Immature natural killer cell (primary cell): Measurements from ENCODE around the gene FANCB. TPM values are rescaled to one million over a fixed set of nuclear protein-coding genes. Genes with fewer than 3 reads are reported as not detected.

Experiments used
- DNase-seq, 3 donors: peaks; one replicate each; pipeline ENCODE4 v3.0.0; 2022; ENCODE audit warnings: mixed read lengths in 1 of 3
- H3K27ac Mint-ChIP-seq, 6 donors: one replicate each; pipeline ENCODE4 v1.8.0; 2020; ENCODE audit warnings: mixed read lengths in 6 of 6, mild to moderate bottlenecking in 5 of 6, inconsistent platforms in 4 of 6, moderate library complexity in 3 of 6
- H3K27me3 Mint-ChIP-seq, 3 donors: one replicate each; pipeline ENCODE4 v1.8.0; 2020 to 2021; ENCODE audit warnings: low read depth in 3 of 3, mild to moderate bottlenecking in 3 of 3, mixed read lengths in 3 of 3, moderate library complexity in 3 of 3, inconsistent platforms in 1 of 3
- H3K36me3 Mint-ChIP-seq, 3 donors: one replicate each; pipeline ENCODE4 v1.8.0; 2020; ENCODE audit warnings: mixed read lengths in 3 of 3, inconsistent platforms in 2 of 3, mild to moderate bottlenecking in 2 of 3
- H3K4me1 Mint-ChIP-seq, 2 donors: one replicate each; pipeline ENCODE4 v1.8.0; 2020; ENCODE audit warnings: inconsistent platforms in 2 of 2, mild to moderate bottlenecking in 2 of 2, mixed read lengths in 2 of 2, moderate library complexity in 1 of 2
- H3K4me3 Mint-ChIP-seq, 5 donors: one replicate each; pipeline ENCODE4 v1.8.0; 2020; ENCODE audit warnings: mild to moderate bottlenecking in 5 of 5, mixed read lengths in 5 of 5, inconsistent platforms in 3 of 5, moderate library complexity in 3 of 5
- H3K9me3 Mint-ChIP-seq, 6 donors: one replicate each; pipeline ENCODE4 v1.8.0; 2020; ENCODE audit warnings: mild to moderate bottlenecking in 6 of 6, mixed read lengths in 6 of 6, inconsistent platforms in 4 of 6, moderate library complexity in 3 of 6
- polyA plus RNA-seq, 3 donors: library from polyadenylated mRNA; unstranded; fragments of 300-500 nt; fragmentation: Illumina TruSeq; gene quantifications; one replicate each; pipeline ENCODE4 v1.2.3, GENCODE V29; 2021

Gene FANCB
- polyA plus RNA-seq, 3 donors from 2014 or later, result 2.5 to 4.5 (median 2.9) TPM

DNA sequence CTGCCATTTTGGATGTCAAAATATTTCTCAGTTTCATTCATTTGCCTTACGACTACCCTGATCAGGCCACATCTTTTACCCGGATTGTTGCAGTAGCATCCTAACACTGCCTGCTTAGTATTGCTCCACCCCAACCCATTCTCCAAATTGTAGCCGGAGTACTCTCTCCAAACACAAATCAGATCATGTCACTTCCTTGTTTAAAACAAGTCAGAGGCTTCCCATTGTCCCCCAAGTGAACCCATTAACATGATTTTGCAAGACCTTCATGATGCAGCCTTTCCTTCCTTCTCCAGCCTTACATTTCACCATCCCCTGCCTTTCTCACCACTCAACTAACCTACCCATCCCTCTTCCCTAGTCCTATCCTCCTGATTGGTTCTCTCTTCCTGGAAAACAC is 53.1 kb downstream of the FANCB start:
- H3K4me3 Mint-ChIP-seq, result no peak overlapping the region
- H3K36me3 Mint-ChIP-seq, result no peaks in the 10 kb centered on the region
- DNase-seq, result no peak
- peaks cover 0 to 14% (median 1%) of the 10 kb centered on the region in 3 donors for H3K27me3 Mint-ChIP-seq
- H3K9me3 Mint-ChIP-seq, result peaks cover 0 to 4% (median 1%) of the 10 kb centered on the region in 6 donors
- no peak overlapping the region for H3K27ac Mint-ChIP-seq
- H3K4me1 Mint-ChIP-seq, result no peaks in the 10 kb centered on the region

GRCh38 chrX:14817571-14817970 is 55.3 kb downstream of the FANCB start:
- no peaks in the 10 kb centered on the region for H3K36me3 Mint-ChIP-seq
- H3K9me3 Mint-ChIP-seq, result peaks cover 0 to 4% (median 1%) of the 10 kb centered on the region in 6 donors
- no peak overlapping the region for H3K4me3 Mint-ChIP-seq
- no peak overlapping the region for H3K27ac Mint-ChIP-seq
- no peak for DNase-seq
- H3K27me3 Mint-ChIP-seq, result peaks cover 0 to 14% (median 1%) of the 10 kb centered on the region in 3 donors
- H3K4me1 Mint-ChIP-seq, result no peaks in the 10 kb centered on the region

- DNase-seq, result no peak
- Mint-ChIP-seq H3K27me3 (peaks cover 2 to 3% (median 3%) of the 10 kb centered on the region in 3 donors), H3K27ac (no peak overlapping the region), H3K36me3 (no peaks in the 10 kb centered on the region), H3K4me3 (no peak overlapping the region), H3K4me1 (no peaks in the 10 kb centered on the region), H3K9me3 (peaks cover 0 to 11% (median 6%) of the 10 kb centered on the region in 6 donors)
Observed at GRCh38 chrX:14802943-14803710, 69.7 kb downstream of the FANCB start.

DNA sequence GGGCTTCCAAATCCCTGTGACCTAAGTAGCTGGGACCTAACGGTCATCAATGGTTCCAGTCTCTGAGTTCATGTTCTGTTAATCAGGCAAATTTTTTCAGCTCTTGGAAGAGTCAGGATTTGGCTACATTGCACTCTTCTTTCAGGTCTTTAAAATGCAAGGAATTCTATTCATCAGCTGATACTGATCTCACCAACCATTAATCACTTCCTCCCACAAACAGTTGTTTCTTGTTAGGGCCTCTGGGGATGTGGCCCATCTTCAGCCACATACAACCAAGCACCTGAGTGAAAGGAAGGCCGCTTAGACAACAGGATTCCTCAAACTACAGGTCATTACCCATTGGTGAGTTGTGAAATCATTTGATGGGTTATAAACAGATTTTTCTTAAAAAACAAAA is 71.7 kb downstream of the FANCB start:
- H3K4me3 Mint-ChIP-seq, result no peak overlapping the region
- H3K36me3 Mint-ChIP-seq, result no peaks in the 10 kb centered on the region
- no peak overlapping the region for H3K27ac Mint-ChIP-seq
- no peak for DNase-seq
- H3K27me3 Mint-ChIP-seq, result peaks cover 0 to 2% (median 2%) of the 10 kb centered on the region in 3 donors
- H3K4me1 Mint-ChIP-seq, result no peaks in the 10 kb centered on the region
- H3K9me3 Mint-ChIP-seq, result peaks cover 0 to 11% (median 5%) of the 10 kb centered on the region in 6 donors

- H3K4me3 Mint-ChIP-seq, result no peak overlapping the region
- DNase-seq, result no peak
- no peaks in the 10 kb centered on the region for H3K36me3 Mint-ChIP-seq
- no peaks in the 10 kb centered on the region for H3K4me1 Mint-ChIP-seq
- H3K27me3 Mint-ChIP-seq, result peaks cover 0 to 2% (median 1%) of the 10 kb centered on the region in 3 donors
- H3K9me3 Mint-ChIP-seq, result peaks cover 0 to 7% (median 2%) of the 10 kb centered on the region in 6 donors
- no peak overlapping the region for H3K27ac Mint-ChIP-seq
Observed at GRCh38 chrX:14798805-14799397, 74.0 kb downstream of the FANCB start.

Other genes with a start within 250 kb of the FANCB start
- 10 to 100 TPM in 1 of 3 donors, 1 to 10 TPM in 2; 5.4 to 12.2 (median 8.6) TPM for gene MOSPD2, start 352 bp upstream of the FANCB start, polyA plus RNA-seq